OCI-LY3 (cell line): ENCODE results near the gene SP8.

Experiments
- H2AFZ ChIP-seq: fragments of 200-600, 300-600 bp; shearing (Covaris generic); 2 replicates; pipeline ENCODE4 v1.6.0; 2014; ENCODE audit warnings: antibody characterized with exemption, low read depth, low read length
- H3K27ac ChIP-seq: fragments of 200-600, 300-600 bp; sonication (generic); 2 replicates; pipeline ENCODE4 v1.5.1; 2014; ENCODE audit warnings: mild to moderate bottlenecking, low read length, moderate library complexity, mixed read lengths
- H3K27me3 ChIP-seq: fragments of 200-600, 300-600 bp; sonication (generic); 2 replicates; pipeline ENCODE4 v1.6.1; 2014; ENCODE audit warnings: low read depth, low read length, mixed read lengths
- H3K36me3 ChIP-seq: fragments of 200-600, 300-600 bp; sonication (generic); replicated peaks from 2 replicates; pipeline ENCODE3; 2014; ENCODE audit warnings: low read depth, low read length, mixed read lengths
- H3K4me1 ChIP-seq: fragments of 300-600, 200-600 bp; sonication (generic); 2 replicates; pipeline ENCODE4 v1.6.1; 2014; ENCODE audit warnings: low read length, mixed read lengths
- H3K4me2 ChIP-seq: fragments of 200-600, 300-600 bp; sonication (generic); 2 replicates; pipeline ENCODE4 v1.6.1; 2014; ENCODE audit warnings: low read length, mixed read lengths
- H3K4me3 ChIP-seq: fragments of 300-600, 200-600 bp; sonication (generic); 2 replicates; pipeline ENCODE4 v1.5.1; 2014; ENCODE audit warnings: antibody characterized with exemption, mild to moderate bottlenecking, low read length, moderate library complexity
- H3K79me2 ChIP-seq: fragments of 300-600, 200-600 bp; shearing (Covaris generic); 2 replicates; pipeline ENCODE4 v1.6.1; 2014; ENCODE audit warnings: mild to moderate bottlenecking, low read length, mixed read lengths
- H3K9ac ChIP-seq: fragments of 300-600, 200-600 bp; shearing (Covaris generic); 2 replicates; pipeline ENCODE4 v1.6.0; 2014; ENCODE audit warnings: mild to moderate bottlenecking, low read length, moderate library complexity
- H3K9me3 ChIP-seq: fragments of 200-600, 300-600 bp; shearing (Covaris generic); 2 replicates; pipeline ENCODE4 v1.6.1; 2014; ENCODE audit warnings: low read length, mixed read lengths; ENCODE audit not compliant: insufficient read depth
- H4K20me1 ChIP-seq: fragments of 200-600, 300-600 bp; sonication (generic); 2 replicates; pipeline ENCODE4 v1.6.1; 2016; ENCODE audit warnings: low read length, mixed read lengths; ENCODE audit not compliant: insufficient read depth
- EZH2phosphoT487 ChIP-seq: fragments of 200-600 bp; shearing (Covaris generic); IDR thresholded peaks from 2 replicates; pipeline ENCODE4 v1.6.1; 2018; ENCODE audit warnings: antibody characterized with exemption, mixed run types, low read depth
- TF ChIP-seq, protein P1 (sequence below): fragments of 200-600, 300-600 bp; sonication (generic); IDR thresholded peaks from 2 replicates; pipeline ENCODE4 v1.5.1; 2014; ENCODE audit warnings: antibody characterized with exemption, low read length, low read depth

Gene SP8

DNA sequence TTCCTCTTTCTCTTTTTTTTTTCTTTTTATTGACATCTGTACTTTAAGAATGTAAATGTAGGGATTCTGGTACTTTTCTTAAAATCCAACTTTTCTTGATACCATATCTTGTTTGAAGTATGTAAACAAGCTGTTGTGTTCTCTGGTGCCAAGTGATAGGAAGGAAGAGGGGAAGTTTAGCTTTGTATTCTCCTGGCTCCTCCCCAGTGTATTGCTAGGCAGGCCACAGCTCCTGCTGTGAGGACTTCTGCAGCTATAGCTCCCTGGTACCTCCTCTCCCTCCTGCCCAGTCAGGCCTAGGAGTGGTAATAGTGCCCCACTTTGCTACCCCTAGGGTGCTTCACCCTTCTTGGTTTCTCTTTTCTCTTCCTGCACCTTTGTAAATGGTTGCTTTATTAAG, 45.3 kb upstream of the SP8 start:
- no peak overlapping the region for H3K27ac ChIP-seq
- no peak overlapping the region for H3K4me2 ChIP-seq
- no peaks in the 10 kb centered on the region for H3K27me3 ChIP-seq
- H3K4me1 ChIP-seq = peaks cover 46% of the 10 kb centered on the region
- no peaks in the 10 kb centered on the region for H3K9me3 ChIP-seq
- TF ChIP-seq EZH2phosphoT487 = no peak
- TF ChIP-seq, protein P1, sequence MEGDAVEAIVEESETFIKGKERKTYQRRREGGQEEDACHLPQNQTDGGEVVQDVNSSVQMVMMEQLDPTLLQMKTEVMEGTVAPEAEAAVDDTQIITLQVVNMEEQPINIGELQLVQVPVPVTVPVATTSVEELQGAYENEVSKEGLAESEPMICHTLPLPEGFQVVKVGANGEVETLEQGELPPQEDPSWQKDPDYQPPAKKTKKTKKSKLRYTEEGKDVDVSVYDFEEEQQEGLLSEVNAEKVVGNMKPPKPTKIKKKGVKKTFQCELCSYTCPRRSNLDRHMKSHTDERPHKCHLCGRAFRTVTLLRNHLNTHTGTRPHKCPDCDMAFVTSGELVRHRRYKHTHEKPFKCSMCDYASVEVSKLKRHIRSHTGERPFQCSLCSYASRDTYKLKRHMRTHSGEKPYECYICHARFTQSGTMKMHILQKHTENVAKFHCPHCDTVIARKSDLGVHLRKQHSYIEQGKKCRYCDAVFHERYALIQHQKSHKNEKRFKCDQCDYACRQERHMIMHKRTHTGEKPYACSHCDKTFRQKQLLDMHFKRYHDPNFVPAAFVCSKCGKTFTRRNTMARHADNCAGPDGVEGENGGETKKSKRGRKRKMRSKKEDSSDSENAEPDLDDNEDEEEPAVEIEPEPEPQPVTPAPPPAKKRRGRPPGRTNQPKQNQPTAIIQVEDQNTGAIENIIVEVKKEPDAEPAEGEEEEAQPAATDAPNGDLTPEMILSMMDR = no peak
- no peaks in the 10 kb centered on the region for H3K79me2 ChIP-seq
- no peak overlapping the region for H3K4me3 ChIP-seq
- H4K20me1 ChIP-seq = no peaks in the 10 kb centered on the region
- H3K9ac ChIP-seq = no peak overlapping the region
- H3K36me3 ChIP-seq = no peaks in the 10 kb centered on the region
- H2AFZ ChIP-seq = no peak overlapping the region

DNA sequence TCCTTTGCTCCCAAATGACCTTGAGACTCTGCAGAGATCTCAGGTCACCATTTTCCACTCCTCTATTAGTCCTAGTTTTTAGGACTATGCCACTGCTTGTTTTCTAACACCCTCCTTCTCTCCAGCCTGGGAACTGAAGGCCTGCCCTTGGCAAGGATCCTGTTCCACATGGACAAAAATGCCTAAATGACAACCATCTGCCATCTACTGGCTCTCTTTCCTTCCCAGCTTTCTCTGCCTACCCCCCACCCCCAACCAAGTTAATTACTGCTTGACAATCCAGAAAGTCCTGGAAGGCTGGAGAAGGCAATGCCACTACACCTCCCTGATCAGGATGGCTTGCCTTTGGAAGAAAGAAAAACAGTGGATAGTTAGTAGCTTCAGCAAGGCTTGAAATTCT, 44.8 kb upstream of the SP8 start:
- Histone ChIP-seq H3K27me3 (no peaks in the 10 kb centered on the region), H3K9ac (no peak overlapping the region), H3K27ac (no peak overlapping the region), H3K4me2 (no peak overlapping the region), H3K79me2 (no peaks in the 10 kb centered on the region), H3K36me3 (no peaks in the 10 kb centered on the region), H4K20me1 (no peaks in the 10 kb centered on the region), H3K9me3 (no peaks in the 10 kb centered on the region), H3K4me3 (no peak overlapping the region), H2AFZ (no peak overlapping the region), H3K4me1 (peaks cover 43% of the 10 kb centered on the region)
- TF ChIP-seq, protein P1 = no peak
- no peak for TF ChIP-seq EZH2phosphoT487

DNA sequence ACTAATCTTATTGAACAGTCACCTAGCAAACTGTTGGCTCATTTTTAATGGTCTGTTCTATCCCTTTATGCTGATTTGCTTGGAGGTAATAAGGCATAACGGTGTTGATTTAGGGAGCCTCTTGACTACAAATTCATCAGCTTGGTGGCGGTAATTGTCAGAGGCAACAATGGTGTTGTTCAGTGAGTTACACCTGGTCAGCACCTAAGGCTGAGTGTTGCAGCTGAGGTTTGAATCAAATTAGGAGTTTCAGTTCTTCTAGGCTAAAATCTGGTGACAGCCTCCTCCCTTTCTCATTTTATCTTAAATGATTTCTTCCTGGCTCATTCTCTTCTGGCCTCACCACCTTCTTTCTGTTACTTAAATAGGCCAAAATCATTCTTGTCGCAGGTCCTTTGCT, 42.3 kb upstream of the SP8 start:
- Histone ChIP-seq H2AFZ (no peak overlapping the region), H3K4me3 (peak overlapping the region; percentile 56), H3K4me1 (peaks cover 38% of the 10 kb centered on the region), H3K79me2 (no peaks in the 10 kb centered on the region), H3K9me3 (no peaks in the 10 kb centered on the region), H3K4me2 (peak overlapping the region; percentile 87), H3K27ac (peak overlapping the region; percentile 54), H3K36me3 (no peaks in the 10 kb centered on the region), H3K27me3 (no peaks in the 10 kb centered on the region), H3K9ac (0 out of 2 replicates have a peak overlapping the region, but pooled peaks have one; percentile 25), H4K20me1 (no peaks in the 10 kb centered on the region)
- TF ChIP-seq, protein P1 = no peak
- no peak for TF ChIP-seq EZH2phosphoT487

DNA sequence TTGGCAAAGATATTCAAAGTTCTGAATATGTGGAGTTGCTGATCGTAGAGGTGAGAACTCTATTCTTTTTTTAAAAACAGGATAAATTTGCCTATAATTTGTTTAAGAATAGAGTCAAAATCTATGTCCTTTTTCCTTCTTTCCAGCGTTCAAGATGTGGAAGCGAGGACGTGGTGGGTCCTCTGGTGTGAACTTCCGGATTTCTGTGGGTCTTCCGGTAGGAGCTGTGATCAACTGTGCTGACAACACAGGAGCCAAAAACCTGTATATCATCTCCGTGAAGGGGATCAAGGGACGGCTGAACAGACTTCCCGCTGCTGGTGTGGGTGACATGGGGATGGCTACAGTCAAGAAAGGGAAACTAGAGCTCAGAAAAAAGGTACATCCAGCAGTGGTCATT, 40.5 kb upstream of the SP8 start:
- Histone ChIP-seq H3K9ac (no peak overlapping the region), H3K36me3 (no peaks in the 10 kb centered on the region), H4K20me1 (no peaks in the 10 kb centered on the region), H3K9me3 (no peaks in the 10 kb centered on the region), H3K27ac (no peak overlapping the region), H2AFZ (no peak overlapping the region), H3K4me2 (no peak overlapping the region), H3K4me3 (no peak overlapping the region), H3K27me3 (no peaks in the 10 kb centered on the region), H3K4me1 (peaks cover 36% of the 10 kb centered on the region), H3K79me2 (no peaks in the 10 kb centered on the region)
- no peak for TF ChIP-seq EZH2phosphoT487
- TF ChIP-seq, protein P1 = no peak
